RWPE2 (cell line): ENCODE measurements around the gene SYVN1.

Experiments
- ATAC-seq: fragments of 200-7000 bp; cut with Tn5 transposase; 3 replicates; pipeline ENCODE4 v1.9.1; 2021; ENCODE audit warnings: low read depth
- DNase-seq: peaks from one replicate; pipeline ENCODE4 v3.0.0-alpha.2; 2020; ENCODE audit warnings: low spot score
- H3K27ac ChIP-seq: fragments of 450-650 bp; 2 replicates; pipeline ENCODE4 v1.5.1; 2017; ENCODE audit warnings: mild to moderate bottlenecking; ENCODE audit not compliant: poor library complexity, severe bottlenecking
- H3K27me3 ChIP-seq: fragments of 250-450 bp; sonication (Bioruptor Pico); 2 replicates; pipeline ENCODE4 v1.5.1; 2021; ENCODE audit warnings: mild to moderate bottlenecking, moderate library complexity; ENCODE audit not compliant: insufficient read depth, poor library complexity, severe bottlenecking
- H3K36me3 ChIP-seq: fragments of 250-450 bp; sonication (Bioruptor Pico); 2 replicates; pipeline ENCODE4 v1.5.1; 2020; ENCODE audit warnings: low read depth, mild to moderate bottlenecking, moderate library complexity
- H3K4me1 ChIP-seq: fragments of 250-450 bp; sonication (Bioruptor Pico); 2 replicates; pipeline ENCODE4 v1.5.1; 2021; ENCODE audit warnings: mild to moderate bottlenecking, moderate library complexity; ENCODE audit not compliant: insufficient read depth, poor library complexity, severe bottlenecking
- H3K4me3 ChIP-seq: fragments of 250-450 bp; sonication (Bioruptor Pico); 2 replicates; pipeline ENCODE4 v1.5.1; 2021; ENCODE audit warnings: mild to moderate bottlenecking, moderate library complexity; ENCODE audit not compliant: severe bottlenecking
- H3K9me3 ChIP-seq: fragments of 250-450 bp; sonication (Bioruptor Pico); 2 replicates; pipeline ENCODE4 v1.5.1; 2021; ENCODE audit warnings: mild to moderate bottlenecking, moderate library complexity; ENCODE audit not compliant: severe bottlenecking
- CTCF ChIP-seq: fragments of 450-650 bp; IDR thresholded peaks from one replicate; pipeline ENCODE4 v1.5.1; 2017; ENCODE audit warnings: mild to moderate bottlenecking, moderate library complexity; ENCODE audit not compliant: poor library complexity, severe bottlenecking

Gene SYVN1

GRCh38 chr11:65086809-65087208 lies 47.5 kb downstream of the SYVN1 start:
- Histone ChIP-seq H3K4me3 (no peak overlapping the region), H3K27me3 (no peaks in the 10 kb centered on the region), H3K27ac (no peak overlapping the region), H3K9me3 (no peaks in the 10 kb centered on the region), H3K36me3 (peaks cover 37% of the 10 kb centered on the region), H3K4me1 (peaks cover 13% of the 10 kb centered on the region)
- no peak for ATAC-seq
- TF ChIP-seq CTCF, result no peak
- DNase-seq, result no peak

GRCh38 chr11:65085446-65085845 lies 48.9 kb downstream of the SYVN1 start:
- Histone ChIP-seq H3K4me3 (no peak overlapping the region), H3K9me3 (no peaks in the 10 kb centered on the region), H3K36me3 (peaks cover 49% of the 10 kb centered on the region), H3K27me3 (no peaks in the 10 kb centered on the region), H3K27ac (no peak overlapping the region), H3K4me1 (peaks cover 13% of the 10 kb centered on the region)
- ATAC-seq, result no peak
- no peak for TF ChIP-seq CTCF
- no peak for DNase-seq

GRCh38 chr11:65084598-65085375 lies 49.5 kb downstream of the SYVN1 start:
- Histone ChIP-seq H3K27ac (peak overlapping the region; percentile 65), H3K4me1 (peaks cover 13% of the 10 kb centered on the region)
- ATAC-seq, result peak; percentile 3; the same call in 1 of the 3 replicates

GRCh38 chr11:65083834-65084597 lies 50.3 kb downstream of the SYVN1 start, which contains the start of the genes CDCA5 and ZFPL1:
Gene CDCA5, minus strand, starts transcription at chr11:65084040. Its CDS starts 62 bp downstream, at chr11:65083978.
Gene ZFPL1, plus strand, starts transcription at chr11:65084222. Its CDS starts 477 bp downstream, at chr11:65084699.
- Histone ChIP-seq H3K4me1 (peaks cover 13% of the 10 kb centered on the region), H3K4me3 (peak within 1 kb of the TSS; percentile 78), H3K9me3 (no peaks in the 10 kb centered on the region), H3K27me3 (no peaks in the 10 kb centered on the region), H3K36me3 (peaks cover 63% of the 10 kb centered on the region), H3K27ac (peak within 1 kb of the TSS; percentile 65)
- DNase-seq (peak; percentile 91), ATAC-seq (peak; percentile 82)
- no peak for TF ChIP-seq CTCF

More at GRCh38 chr11:65084598-65085375, 49.5 kb downstream of the SYVN1 start:
- Histone ChIP-seq H3K36me3 (peaks cover 55% of the 10 kb centered on the region), H3K27me3 (no peaks in the 10 kb centered on the region), H3K4me3 (peak overlapping the region; percentile 78), H3K9me3 (no peaks in the 10 kb centered on the region)
- no peak for DNase-seq
- TF ChIP-seq CTCF, result no peak
